Mesothelial cell of epicardium (in vitro differentiated cells): ENCODE results near the gene PFDN2. TPM values are rescaled to one million over a fixed set of nuclear protein-coding genes. Genes with fewer than 3 reads are reported as not detected.
A peak's percentile ranks its signal among the peaks of the same experiment; 100 is the strongest.

Experiments
- DNase-seq, 2 experiments: peaks; one replicate each; pipeline ENCODE4 v3.0.0; 2021; ENCODE audit warnings: low spot score in 2 of 2; ENCODE audit not compliant: unreplicated experiment in 2 of 2
- H3K27ac Mint-ChIP-seq: 2 replicates; pipeline ENCODE4 v1.8.0; 2021; ENCODE audit warnings: mixed read lengths
- H3K27me3 Mint-ChIP-seq: 2 replicates; pipeline ENCODE4 v1.8.0; 2021; ENCODE audit warnings: low read depth, mixed read lengths
- H3K36me3 Mint-ChIP-seq: 2 replicates; pipeline ENCODE4 v1.8.0; 2021; ENCODE audit warnings: mixed read lengths
- H3K4me1 Mint-ChIP-seq: 2 replicates; pipeline ENCODE4 v1.8.0; 2021; ENCODE audit warnings: mixed read lengths
- H3K4me3 Mint-ChIP-seq: 2 replicates; pipeline ENCODE4 v1.8.0; 2021; ENCODE audit warnings: mild to moderate bottlenecking, moderate library complexity, mixed read lengths
- H3K9me3 Mint-ChIP-seq: 2 replicates; pipeline ENCODE4 v1.8.0; 2021; ENCODE audit warnings: mixed read lengths
- CTCF ChIP-seq: fragments of 200-600 bp; sonication (generic); IDR thresholded peaks from one replicate; pipeline ENCODE4 v1.5.0; 2021; ENCODE audit warnings: antibody characterized with exemption; ENCODE audit not compliant: unreplicated experiment
- total RNA-seq: library from RNA; stranded (reverse); gene quantifications from 3 replicates; pipeline ENCODE4 v1.2.1, GENCODE V29; 2021

PFDN2 gene
- 49.7 to 53.2 TPM (median 50.8 TPM) in 3 replicates for total RNA-seq

GRCh38 chr1:161117759-161118581 lies at the start of gene PFDN2, which contains the start of gene NIT1:
TSS of gene PFDN2 (minus strand) at chr1:161118037. CDS start at chr1:161118026, 11 bp downstream.
TSS of gene NIT1 (plus strand) at chr1:161118105. CDS start at chr1:161118177, 72 bp downstream.
- TF ChIP-seq CTCF: no peak
- Mint-ChIP-seq H3K27ac (peak within 1 kb of the TSS; percentile 97), H3K4me1 (peaks cover 21% of the 10 kb centered on the region), H3K36me3 (peaks cover 10% of the 10 kb centered on the region), H3K9me3 (no peaks in the 10 kb centered on the region), H3K27me3 (no peaks in the 10 kb centered on the region), H3K4me3 (peak within 1 kb of the TSS; percentile 95)
- DNase-seq: peak; percentile 76 to 91

- no peak for DNase-seq
- Mint-ChIP-seq H3K4me3 (peak overlapping the region; percentile 88), H3K27ac (peak overlapping the region; percentile 99), H3K36me3 (peaks cover 24% of the 10 kb centered on the region), H3K4me1 (peaks cover 17% of the 10 kb centered on the region), H3K9me3 (no peaks in the 10 kb centered on the region), H3K27me3 (no peaks in the 10 kb centered on the region)
- TF ChIP-seq CTCF: no peak
Observed at GRCh38 chr1:161166669-161167548, 49.1 kb upstream of the PFDN2 start.

GRCh38 chr1:161165742-161166668 lies 48.2 kb upstream of the PFDN2 start, which contains the start of gene PPOX:
TSS of gene PPOX (plus strand) at chr1:161166426. CDS start at chr1:161166848, 422 bp downstream.
- TF ChIP-seq CTCF: peak; percentile 26
- no peaks in the 10 kb centered on the region for H3K27me3 Mint-ChIP-seq
- H3K4me1 Mint-ChIP-seq: peaks cover 22% of the 10 kb centered on the region
- no peaks in the 10 kb centered on the region for H3K9me3 Mint-ChIP-seq
- peak within 1 kb of the TSS; percentile 88 for H3K4me3 Mint-ChIP-seq
- H3K36me3 Mint-ChIP-seq: peaks cover 31% of the 10 kb centered on the region
- DNase-seq: peak; percentile 80 to 86
- peak within 1 kb of the TSS; percentile 99 for H3K27ac Mint-ChIP-seq

GRCh38 chr1:161164901-161165610 lies 47.2 kb upstream of the PFDN2 start:
- peaks cover 29% of the 10 kb centered on the region for H3K36me3 Mint-ChIP-seq
- peak overlapping the region; percentile 99 for H3K27ac Mint-ChIP-seq

More at GRCh38 chr1:161164901-161165610, 47.2 kb upstream of the PFDN2 start:
- Mint-ChIP-seq H3K9me3 (no peaks in the 10 kb centered on the region), H3K4me1 (peaks cover 30% of the 10 kb centered on the region), H3K4me3 (peak overlapping the region; percentile 8), H3K27me3 (no peaks in the 10 kb centered on the region)
- TF ChIP-seq CTCF: no peak
- no peak for DNase-seq
